ENCODE measurements around the gene EYS. TPM values are rescaled to one million over a fixed set of nuclear protein-coding genes. Genes with fewer than 3 reads are reported as not detected.

Gene EYS
- total and polyA plus RNA-seq, 2 of the 8 experiments (the other 6 are each of a cell fraction or from before 2014, with no cell fraction given), result 0.05 to 0.13 TPM

- no peak for TF ChIP-seq NRF1 (IDR thresholded peaks at IDR 0.05; ENCODE audit: low read depth, low read length)
Observed at GRCh38 chr6:64477391-64477790, 1229.6 kb downstream of the EYS start (continued).

Data from H1 (cell line).